Stimulated activated CD4-positive, alpha-beta T cell treated with anti-CD3 and anti-CD28 coated beads, Interleukin-15, amount 100 ng/mL, for 1 hour (primary cell): ENCODE data around the gene ADAT3.
"Not testable (repeated sequence)": the region's sequence is repeated elsewhere in the genome, so short reads cannot be mapped to it uniquely, and the experiment has no call there.

Experiments used
- DNase-seq, 2 donors: peaks; one replicate each; pipeline ENCODE4 v3.0.0-alpha.2; 2020; ENCODE audit warnings: low read depth in 1 of 2, low spot score in 1 of 2

ADAT3 gene

DNA sequence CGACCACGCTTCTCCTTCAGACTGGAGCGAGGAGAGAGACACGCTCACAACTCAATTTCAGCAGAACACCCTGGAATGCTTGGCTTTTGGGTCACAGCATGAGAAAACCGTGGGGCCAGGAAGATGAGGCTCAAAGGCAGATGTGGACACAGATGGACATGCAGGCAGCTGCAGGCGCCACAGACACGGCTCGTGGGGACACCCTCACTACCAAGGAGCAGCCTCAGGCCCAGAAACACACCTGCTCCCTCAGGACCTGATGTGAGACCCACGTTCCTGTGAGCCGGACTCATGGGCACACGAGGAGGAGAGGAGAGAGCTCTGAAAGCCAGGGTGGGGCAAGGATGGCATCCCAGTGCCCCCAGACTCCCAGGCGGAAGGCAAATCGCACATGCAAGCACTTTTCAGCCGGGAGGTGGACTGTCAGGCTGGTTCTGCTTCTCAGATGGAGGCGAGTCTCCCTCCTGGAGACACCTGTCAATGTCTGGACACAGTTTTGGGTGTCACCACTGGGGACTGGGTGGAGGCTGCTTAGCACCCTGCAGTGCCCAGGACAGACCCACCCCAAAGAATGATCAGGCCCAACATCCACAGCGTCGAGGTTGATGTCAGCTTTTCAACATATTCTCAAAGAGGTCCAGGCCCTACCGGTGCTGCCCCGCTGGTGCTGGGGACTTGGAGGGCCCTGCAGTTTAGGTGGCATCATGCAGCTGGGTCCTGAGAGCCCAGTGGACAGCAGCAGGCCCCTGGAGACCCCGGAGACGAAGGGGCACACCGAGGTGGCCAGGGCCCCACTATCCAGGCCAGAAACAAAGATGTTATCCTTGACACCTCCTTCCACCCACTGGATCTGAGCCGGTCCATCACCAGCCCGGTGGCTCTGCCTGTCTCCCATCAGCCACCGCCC lies 22.2 kb upstream of the ADAT3 start:
- DNase-seq = no peak

DNA sequence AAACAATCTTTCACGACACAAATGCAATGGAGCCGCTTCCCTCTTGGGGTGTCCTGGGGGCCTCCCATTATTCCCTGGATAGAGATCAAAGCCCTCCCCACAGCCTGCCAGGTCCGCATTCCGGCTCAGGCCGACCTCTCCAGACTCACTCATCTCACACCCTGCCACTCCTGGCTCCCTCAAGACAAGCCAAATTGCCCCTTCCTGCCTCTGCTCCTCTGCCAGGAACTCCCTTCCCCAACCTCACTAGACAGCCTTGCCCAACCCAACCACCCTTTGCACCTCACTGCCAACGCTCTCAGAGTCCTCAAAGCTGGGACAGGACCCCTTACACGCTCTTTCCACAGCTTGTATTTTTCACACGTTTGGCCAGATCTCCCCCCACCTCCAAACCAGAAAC lies 21.4 kb upstream of the ADAT3 start:
- DNase-seq = no peak

DNA sequence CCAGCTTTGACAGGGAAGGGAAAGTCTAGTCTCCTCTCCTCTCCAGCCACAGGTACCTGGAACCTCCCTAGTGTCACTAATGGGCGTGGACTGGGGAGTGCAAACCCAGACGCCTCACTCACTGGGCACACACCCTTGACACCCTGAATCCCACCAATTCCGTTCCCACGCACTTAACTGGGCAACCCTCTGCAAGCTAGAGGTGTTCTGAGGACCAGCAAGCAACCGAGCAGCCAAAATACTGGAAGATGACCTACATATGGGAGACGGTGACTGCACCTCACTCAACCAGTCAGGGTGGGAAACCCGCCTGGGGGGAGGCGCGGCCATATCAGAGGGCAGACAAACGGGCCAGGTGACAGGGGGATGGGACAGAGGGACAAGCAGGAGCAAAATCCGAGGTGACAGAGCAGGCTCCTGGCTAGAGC lies 20.9 kb upstream of the ADAT3 start:
- DNase-seq = no peak

DNA sequence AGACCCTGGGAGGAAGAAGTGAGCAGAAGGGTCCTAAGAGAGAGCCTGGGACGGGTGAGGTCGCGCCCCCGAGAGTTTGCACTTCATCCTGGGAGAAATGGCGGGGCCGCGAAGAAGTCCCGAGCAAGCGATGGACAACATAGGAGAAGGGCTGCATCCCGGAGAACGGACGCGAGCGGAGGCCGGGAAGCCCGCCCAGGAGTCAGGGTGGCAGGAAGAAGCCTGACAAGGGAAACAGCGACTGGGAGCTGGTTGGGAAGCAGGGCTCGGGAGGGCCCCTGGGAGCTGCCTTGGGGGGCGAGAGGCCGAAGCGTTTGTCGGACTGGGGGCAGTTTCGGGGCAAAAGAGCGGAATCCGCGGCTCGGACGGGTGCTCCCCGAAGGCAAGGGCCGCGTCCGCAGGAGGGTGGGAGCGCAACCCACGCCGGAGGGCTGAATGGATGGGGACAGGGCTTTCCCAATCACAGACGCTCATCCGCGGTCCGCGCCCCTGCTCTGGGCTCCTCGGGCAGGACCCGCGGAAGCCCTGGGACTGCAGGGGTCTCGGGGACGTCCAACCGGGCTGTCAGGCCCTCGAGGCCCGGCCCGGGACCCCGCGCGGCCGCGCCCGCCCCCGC lies 20.4 kb upstream of the ADAT3 start:
- no peak for DNase-seq

DNA sequence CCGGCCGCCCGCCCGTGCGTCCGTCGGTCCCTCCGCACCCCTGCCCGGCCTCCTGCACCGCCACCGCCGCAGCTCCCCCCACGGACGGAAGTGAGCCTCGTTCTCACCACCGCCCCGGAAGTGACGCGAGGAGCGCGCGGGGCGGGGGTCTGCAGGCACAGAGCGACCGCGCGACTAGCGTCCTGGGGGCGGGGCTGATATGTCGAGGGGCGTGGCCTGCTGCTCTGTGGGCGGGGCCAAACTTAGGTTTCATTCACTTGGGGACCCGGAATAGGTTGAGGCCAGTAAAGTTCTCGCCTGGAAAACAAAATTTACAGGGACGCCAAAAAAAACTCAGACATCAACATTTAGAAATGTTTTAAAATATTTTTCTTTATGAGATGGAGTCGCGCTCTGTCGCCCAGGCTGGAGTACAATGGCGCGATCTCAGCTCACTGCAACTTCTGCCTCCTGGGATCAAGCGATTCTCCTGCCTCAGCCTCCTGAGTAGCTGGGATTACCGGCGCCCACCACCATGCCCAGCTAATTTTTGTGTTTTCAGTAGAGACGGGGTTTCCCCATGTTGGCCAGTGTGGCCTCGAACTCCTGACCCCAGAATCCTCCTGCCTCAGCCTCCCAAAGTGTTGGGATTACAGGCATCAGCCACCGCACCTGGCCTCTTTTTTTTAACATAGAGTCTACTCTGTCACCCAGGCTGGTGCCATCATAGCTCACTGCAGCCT lies 19.6 kb upstream of the ADAT3 start, which contains the start of gene ABHD17A:
ABHD17A (minus strand) TSS at position 99 of the 722 bp plus-strand sequence. CDS start 3,930 bp downstream, outside the sequence.
- peak; percentile 89 to 94 for DNase-seq

DNA sequence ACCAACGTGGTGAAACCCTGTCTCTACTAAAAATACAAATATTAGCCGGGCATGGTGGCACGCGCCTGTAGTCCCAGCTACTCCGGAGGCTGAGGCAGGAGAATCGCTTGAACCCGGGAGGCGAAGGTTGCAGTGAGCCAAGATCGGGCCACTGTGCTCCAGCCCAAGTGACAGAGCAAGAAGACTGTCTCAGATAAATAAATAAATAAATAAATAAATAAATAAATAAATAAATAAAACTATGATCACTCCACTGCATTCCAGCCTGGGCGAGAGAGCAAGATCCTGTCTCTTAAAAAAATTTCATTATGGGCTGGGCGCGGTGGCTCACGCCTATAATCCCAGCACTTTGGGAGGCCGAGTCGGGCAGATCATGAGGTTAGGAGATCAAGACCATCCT lies 18.8 kb upstream of the ADAT3 start:
- DNase-seq = not testable (repeated sequence)

DNA sequence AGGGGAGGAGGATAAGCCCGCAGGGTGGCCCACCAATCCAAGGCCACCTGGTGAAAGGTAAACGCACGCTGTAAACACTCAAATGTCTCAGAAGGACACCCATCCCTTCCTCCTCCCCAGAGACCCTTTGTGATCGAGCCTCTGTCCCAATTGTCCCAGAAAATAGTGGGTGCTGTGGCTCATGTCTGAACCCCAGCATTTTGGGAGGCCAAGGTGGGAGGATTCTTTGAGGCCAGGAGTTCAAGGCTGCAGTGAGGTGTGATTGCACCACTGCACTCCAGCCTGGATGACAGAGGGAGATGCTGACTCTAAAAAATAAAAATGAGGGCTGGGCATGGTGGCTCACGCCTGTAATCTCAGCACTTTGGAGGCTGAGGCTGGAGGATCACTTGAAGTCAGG lies 16.8 kb upstream of the ADAT3 start:
- DNase-seq = no peak

DNA sequence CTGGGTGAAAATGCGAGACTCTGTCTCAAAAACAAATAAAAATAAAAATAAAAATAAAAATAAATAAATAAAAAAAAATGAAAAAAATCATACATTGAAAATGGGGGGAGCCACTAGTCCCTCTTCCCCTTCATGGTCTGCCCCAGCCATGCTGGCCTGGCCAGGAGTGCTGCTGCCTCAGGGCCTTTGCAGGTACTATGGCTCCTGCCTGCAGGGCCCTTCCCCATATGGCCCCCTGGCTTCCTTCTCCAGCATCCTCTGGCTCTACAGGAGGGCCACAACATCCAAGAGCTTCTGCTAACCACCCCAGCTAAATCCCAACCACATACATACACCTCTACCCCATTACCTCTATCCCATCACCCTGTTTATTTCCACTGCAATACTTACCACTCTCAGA lies 15.3 kb upstream of the ADAT3 start:
- DNase-seq = no peak

DNA sequence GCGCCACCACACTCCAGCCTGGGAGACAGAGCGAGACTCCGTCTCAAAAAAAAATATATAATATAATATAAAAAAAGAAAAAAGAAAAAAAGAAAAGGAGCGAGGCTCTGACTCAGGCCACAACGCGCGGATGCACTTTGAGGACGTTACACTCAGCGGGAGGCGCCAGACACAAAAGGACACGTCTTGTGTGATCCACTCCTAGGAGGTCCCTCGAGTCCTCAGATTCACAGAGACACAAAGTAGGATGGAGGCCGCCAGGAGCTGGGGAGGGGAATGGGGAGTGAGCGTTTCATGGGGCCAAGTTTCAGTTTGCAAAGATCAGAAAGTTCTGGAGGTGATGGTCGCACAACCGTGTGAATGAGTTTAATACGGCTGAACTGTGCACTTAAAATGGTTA lies 11.4 kb upstream of the ADAT3 start:
- DNase-seq = no peak

DNA sequence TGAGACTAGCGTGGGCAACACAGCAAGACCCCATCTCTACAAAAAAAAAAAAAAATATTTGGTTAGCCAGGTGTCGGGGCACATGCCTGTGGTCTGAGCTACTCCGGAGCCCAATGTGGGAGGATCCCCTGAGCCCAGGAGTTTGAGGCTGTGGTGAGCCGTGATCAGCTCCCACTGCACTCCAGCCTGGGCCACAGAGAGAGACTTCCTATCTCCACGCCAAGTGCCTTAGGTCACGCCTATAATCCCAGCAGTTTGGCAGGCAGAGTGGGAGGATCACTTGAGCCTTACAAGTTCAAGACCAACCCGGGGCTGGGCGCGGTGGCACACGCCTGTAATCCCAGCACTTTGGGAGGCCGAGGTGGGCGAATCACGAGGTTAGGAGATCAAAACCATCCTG lies 8.7 kb upstream of the ADAT3 start:
- no peak for DNase-seq

DNA sequence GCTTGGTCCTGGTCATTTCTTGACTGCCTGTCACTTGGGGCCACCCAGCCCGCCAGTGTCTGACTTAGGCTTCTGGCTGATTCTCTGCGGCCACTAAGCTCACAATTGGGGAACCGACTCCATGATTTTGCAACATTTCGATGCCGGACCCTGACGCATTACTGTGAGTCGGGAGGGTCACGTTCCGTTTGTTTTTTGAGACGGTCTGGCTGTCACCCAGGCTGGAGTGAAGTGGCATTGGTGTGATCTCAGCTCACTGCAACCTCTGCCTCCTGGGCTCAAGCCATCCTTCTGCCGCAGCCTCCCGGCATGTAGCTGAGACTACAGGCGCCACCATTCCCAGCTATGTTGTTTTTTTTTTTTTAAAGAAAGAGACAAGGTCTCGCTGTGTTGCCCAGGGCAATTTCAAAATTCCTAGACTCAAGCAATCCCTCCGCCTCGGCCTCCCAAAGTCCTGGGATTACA lies 3.2 kb upstream of the ADAT3 start:
- DNase-seq = no peak

DNA sequence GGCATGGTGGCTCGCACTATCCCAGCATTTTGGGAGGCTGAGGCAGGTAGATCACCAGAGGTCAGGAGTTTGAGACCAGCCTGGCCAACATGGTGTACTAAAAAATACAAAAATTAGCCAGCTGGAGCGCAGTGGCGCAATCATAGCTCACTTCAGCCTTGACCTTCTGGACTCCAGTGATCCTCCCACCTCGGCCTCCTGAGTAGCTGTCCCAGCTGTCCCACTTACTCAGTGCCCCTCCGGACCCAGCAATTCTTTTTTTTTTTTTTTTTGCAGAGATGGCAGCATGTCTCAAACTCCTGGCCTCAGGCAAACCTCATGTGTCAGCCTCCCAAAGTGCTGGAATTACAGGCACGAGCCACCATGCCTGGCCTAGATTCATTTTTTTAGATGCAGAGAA lies 2.3 kb upstream of the ADAT3 start:
- DNase-seq = no peak

DNA sequence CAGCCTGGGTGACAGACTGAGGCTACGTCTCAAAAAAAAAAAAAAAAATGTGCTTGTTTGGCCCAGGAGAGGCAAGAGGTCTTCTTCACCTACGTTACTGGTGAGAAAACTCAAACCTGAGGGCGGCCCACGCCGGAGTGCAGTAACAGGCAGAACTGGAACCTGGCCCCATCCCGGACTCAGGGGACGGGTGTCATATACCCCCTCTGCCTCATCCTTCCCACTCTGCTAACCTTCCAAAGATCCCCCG lies 414 bp upstream of the ADAT3 start:
- DNase-seq = no peak

DNA sequence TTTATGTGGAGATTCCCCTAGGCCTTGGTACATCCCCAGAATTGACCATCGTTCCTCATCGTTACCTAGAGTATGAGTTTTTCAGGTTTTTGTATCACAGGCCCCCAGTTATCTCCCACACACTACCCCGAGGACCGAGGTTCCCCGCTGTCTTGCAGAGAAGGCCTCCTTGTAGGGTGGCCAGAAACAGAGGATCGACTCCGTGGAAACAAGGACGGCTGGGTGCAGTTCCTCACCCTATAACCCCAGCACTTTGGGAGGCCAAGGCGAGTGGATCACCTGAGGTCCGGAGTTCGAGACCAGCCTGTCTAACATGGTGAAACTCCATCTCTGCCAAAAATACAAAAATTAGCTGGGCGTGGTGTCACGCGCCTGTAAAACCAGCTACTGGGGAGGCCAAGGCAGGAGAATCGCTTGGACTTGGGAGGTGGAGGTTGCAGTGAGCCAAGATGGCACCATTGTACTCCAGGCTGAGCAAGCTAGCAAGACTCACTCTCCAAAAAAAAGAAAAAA lies 720 bp downstream of the ADAT3 start:
- no peak for DNase-seq

DNA sequence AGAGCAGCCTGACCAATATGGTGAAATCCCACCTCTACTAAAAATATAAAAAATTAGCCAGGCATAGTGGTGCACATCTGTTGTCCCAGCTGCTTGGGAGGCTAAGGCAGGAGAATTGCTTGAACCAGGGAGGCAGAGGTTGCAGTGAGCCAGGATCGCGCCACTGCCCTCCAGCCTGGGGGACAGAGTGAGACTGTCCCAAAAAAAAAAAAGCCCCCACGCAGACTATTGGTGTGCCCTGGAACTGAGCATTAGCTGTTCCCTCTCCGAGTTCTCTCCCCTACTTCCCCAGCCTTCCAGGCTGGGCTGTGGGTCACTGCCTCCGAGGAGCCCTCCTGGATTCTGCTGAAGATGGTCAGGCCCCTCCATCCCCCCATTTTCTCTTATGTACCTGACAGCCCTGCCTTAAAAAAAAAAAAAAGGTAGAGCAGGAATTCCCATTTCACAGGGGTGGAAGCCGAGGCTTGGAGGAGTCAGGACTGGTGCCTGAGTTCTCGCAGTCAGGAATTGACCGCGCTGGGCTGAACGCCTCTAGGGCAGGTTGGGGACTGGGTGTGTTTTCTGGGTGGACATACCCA lies 1.9 kb downstream of the ADAT3 start:
- no peak for DNase-seq

DNA sequence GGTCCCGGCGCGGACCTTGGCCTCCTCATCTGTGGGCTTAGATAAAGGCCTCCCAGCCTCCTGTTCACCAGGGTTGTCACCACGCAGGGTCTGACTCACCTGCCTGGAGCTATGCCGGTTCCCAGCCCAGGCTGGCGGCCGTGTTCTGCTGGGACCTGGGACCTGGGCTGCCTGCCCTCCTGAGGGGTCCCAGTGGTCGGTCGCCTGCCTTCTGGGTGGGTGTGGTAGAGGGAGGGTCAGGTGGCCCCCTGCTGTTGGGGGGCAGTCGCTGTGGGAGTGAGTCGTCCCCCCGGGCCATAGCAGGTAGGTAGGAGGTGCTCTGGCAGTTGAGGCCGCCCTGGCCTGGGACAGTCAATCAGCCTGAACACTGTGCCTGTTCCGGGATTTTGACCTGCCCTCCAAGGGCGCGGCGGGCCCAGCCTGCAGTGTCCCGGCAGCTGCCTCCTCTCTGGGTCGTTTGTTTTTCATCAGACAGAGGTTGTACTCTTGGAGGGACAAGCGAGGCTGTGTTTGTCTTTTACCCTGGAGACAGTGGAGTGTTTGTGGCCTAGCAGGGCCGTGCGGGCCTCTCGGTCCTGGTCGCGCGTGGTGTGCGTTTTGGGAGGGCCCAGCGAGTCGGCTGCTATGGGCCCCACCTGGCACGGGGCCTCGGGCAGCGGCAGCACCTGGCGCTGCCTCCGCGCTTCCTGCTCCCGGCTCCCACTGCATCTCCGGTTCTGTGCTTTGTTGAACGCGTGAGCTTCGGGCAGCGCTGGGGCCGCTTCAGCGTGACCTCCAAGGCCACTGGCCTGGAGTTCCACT lies 2.6 kb downstream of the ADAT3 start:
- DNase-seq = no peak

DNA sequence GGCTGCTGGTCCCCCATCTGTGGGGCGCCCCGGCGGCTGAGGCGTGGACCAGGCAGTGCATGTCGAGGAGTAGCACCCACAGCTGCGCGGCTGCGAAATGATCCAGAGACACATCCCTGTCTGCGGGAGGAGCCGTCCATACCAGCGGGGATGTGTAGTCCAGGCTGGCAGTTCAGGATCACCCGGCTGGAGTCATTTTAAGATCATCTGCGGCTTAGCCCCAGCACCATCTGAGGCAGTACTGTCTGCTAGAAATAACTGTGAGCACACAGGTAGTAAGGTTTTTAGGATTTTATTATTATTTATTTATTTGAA lies 3.1 kb downstream of the ADAT3 start:
- DNase-seq = no peak

DNA sequence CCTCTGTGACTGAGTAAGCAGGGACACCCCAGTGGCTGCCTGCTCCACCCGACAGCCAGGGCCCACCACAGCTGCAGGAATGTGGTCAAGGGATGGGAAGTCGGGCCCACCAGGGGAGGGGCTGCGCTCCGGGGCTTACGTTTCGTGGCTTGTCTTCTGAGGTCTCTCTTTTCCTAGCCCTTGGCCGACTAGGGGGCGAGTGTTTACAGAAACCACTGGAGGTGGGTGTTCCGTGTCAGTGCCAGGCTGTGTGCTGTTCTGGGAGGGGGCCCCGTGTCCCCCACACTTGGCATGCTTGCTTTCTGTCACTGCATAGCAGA lies 4.5 kb downstream of the ADAT3 start:
- no peak for DNase-seq

DNA sequence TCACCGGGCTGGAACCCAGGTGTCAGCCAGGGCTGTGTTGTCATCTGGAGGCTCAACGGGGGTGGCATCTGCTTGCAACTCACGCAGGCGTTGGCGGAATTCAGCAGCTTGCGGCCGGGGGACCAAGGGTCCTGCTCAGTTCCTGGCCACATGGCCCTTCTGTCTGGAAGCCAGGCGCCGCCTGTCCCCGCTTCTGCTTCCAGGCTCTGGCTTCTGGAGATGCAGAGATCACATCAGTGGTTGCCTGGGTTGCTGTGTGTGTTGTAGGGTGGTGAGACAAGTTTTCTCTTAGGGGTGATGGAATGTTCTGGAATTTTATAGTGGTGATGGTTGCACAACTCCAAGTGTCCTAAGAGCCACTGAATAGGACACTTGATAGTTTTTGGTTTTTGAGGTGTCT lies 5.0 kb downstream of the ADAT3 start:
- no peak for DNase-seq

DNA sequence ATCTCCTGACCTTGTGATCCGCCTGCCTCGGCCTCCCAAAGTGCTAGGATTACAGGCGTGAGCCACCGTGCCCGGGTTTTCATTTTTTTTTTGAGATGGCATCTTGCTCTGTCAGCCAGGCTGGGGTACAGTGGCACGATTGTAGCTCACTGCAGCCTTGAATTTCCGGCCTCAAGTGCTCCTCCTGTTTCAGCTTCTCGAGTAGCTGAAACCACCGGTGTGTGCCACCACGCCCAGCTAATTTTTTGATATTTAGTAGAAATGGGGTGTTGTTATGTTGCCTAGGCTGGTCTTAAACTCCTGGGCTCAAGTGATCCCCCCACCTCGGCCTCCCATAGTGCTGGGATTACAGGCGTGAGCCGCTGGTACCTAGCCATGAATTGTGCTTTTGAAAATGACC lies 5.9 kb downstream of the ADAT3 start:
- no peak for DNase-seq

DNA sequence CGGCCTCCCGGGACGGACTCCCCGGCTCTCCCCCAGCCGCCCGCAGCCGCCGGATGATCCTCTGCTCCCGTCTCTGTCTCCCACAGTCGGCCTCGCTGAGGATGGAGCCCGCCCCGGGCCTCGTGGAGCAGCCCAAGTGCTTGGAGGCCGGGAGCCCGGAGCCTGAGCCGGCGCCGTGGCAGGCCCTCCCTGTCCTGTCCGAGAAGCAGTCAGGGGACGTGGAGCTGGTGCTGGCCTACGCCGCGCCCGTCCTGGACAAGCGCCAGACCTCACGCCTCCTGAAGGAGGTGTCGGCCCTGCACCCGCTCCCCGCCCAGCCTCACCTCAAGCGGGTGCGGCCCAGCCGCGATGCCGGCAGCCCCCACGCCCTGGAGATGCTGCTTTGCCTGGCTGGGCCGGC lies 6.8 kb downstream of the ADAT3 start:
- no peak for DNase-seq
